ENCODE results near the gene MAPK1.
"Not testable (repeated sequence)": the region's sequence is repeated elsewhere in the genome, so short reads cannot be mapped to it uniquely, and the experiment has no call there.

Gene MAPK1

GRCh38 chr22:21815357-21815756 is 52.1 kb downstream of the MAPK1 start:
- no peak for TF ChIP-seq CTCF (IDR thresholded peaks at IDR 0.05; ENCODE audit: low read depth, low read length, missing control alignments)
- no peak for DNase-seq (ENCODE audit: low read depth)
- no peak overlapping the region for H3K4me3 ChIP-seq (ENCODE audit: low read depth, low read length)
- in situ Hi-C loops (cut with HindIII; ENCODE audit: low sequenced_read_pairs), result no loop called here

- DNase-seq (ENCODE audit: low read depth), result no peak
- TF ChIP-seq CTCF (IDR thresholded peaks at IDR 0.05; ENCODE audit: low read depth, low read length, missing control alignments), result no peak
- in situ Hi-C loops (cut with HindIII; ENCODE audit: low sequenced_read_pairs), result loop anchor here (5.0 kb wide), 1 partner anchor 45 kb away; no protein-coding TSS in a partner anchor
- H3K4me3 ChIP-seq (ENCODE audit: low read depth, low read length), result no peak overlapping the region
These were observed 55.5 kb downstream of the MAPK1 start for GRCh38 chr22:21811982-21812381.

GRCh38 chr22:21807544-21808529 is 59.6 kb downstream of the MAPK1 start:
- TF ChIP-seq CTCF (IDR thresholded peaks at IDR 0.05; ENCODE audit: low read depth, low read length, missing control alignments), result no peak
- no peak overlapping the region for H3K4me3 ChIP-seq (ENCODE audit: low read depth, low read length)
- in situ Hi-C loops (cut with HindIII; ENCODE audit: low sequenced_read_pairs), result loop anchor here (10.0 kb wide), 1 partner anchor 117 kb away; no protein-coding TSS in a partner anchor
- DNase-seq (ENCODE audit: low read depth), result no peak

- in situ Hi-C loops (cut with HindIII; ENCODE audit: low sequenced_read_pairs), result loop anchor here (10.0 kb wide), 1 partner anchor 119 kb away; no protein-coding TSS in a partner anchor
- not testable (repeated sequence) for H3K4me3 ChIP-seq (ENCODE audit: low read depth, low read length); DNase-seq (ENCODE audit: low read depth)
These were observed 62.1 kb downstream of the MAPK1 start for GRCh38 chr22:21805325-21805724.

- no peak overlapping the region for H3K4me3 ChIP-seq (ENCODE audit: low read depth, low read length)
- no peak for TF ChIP-seq CTCF (IDR thresholded peaks at IDR 0.05; ENCODE audit: low read depth, low read length, missing control alignments)
- in situ Hi-C loops (cut with HindIII; ENCODE audit: low sequenced_read_pairs), result loop anchor here (10.0 kb wide), 1 partner anchor 121 kb away; no protein-coding TSS in a partner anchor
- no peak for DNase-seq (ENCODE audit: low read depth)
These were observed 63.6 kb downstream of the MAPK1 start for GRCh38 chr22:21803811-21804249.

- TF ChIP-seq CTCF (IDR thresholded peaks at IDR 0.05; ENCODE audit: low read depth, low read length, missing control alignments), result no peak
- no peak for DNase-seq (ENCODE audit: low read depth)
- in situ Hi-C loops (cut with HindIII; ENCODE audit: low sequenced_read_pairs), result loop anchor here (10.0 kb wide), 1 partner anchor 122 kb away; no protein-coding TSS in a partner anchor
- no peak overlapping the region for H3K4me3 ChIP-seq (ENCODE audit: low read depth, low read length)
These were observed 64.8 kb downstream of the MAPK1 start for GRCh38 chr22:21802673-21803072.

GRCh38 chr22:21802056-21802455 is 65.4 kb downstream of the MAPK1 start:
- in situ Hi-C loops (cut with HindIII; ENCODE audit: low sequenced_read_pairs), result loop anchor here (10.0 kb wide), 1 partner anchor 123 kb away; no protein-coding TSS in a partner anchor
- no peak for DNase-seq (ENCODE audit: low read depth)
- TF ChIP-seq CTCF (IDR thresholded peaks at IDR 0.05; ENCODE audit: low read depth, low read length, missing control alignments), result no peak
- H3K4me3 ChIP-seq (ENCODE audit: low read depth, low read length), result no peak overlapping the region

- not testable (repeated sequence) for DNase-seq (ENCODE audit: low read depth); H3K4me3 ChIP-seq (ENCODE audit: low read depth, low read length)
- in situ Hi-C loops (cut with HindIII; ENCODE audit: low sequenced_read_pairs), result loop anchor here (10.0 kb wide), 1 partner anchor 124 kb away; no protein-coding TSS in a partner anchor
These were observed 66.2 kb downstream of the MAPK1 start for GRCh38 chr22:21801304-21801644.

Data from astrocyte of the cerebellum (primary cell).